IPS DF 4.7 (cell line): Measurements from ENCODE around the gene MAP4K4.
"Not testable (repeated sequence)": the region's sequence is repeated elsewhere in the genome, so short reads cannot be mapped to it uniquely, and the experiment has no call there.

Experiments
- DNase-seq: peaks from one replicate; pipeline ENCODE4 v3.0.0-alpha.2; 2013; ENCODE audit warnings: low spot score; ENCODE audit errors: extremely low read depth

Gene MAP4K4

GRCh38 chr2:101901241-101901640 lies 203.7 kb downstream of the MAP4K4 start:
- DNase-seq: no peak

GRCh38 chr2:101902169-101902568 lies 204.7 kb downstream of the MAP4K4 start:
- DNase-seq: no peak

GRCh38 chr2:101904916-101905315 lies 207.4 kb downstream of the MAP4K4 start:
- no peak for DNase-seq

GRCh38 chr2:101905746-101906336 lies 208.3 kb downstream of the MAP4K4 start:
- DNase-seq: no peak

GRCh38 chr2:101909760-101910159 lies 212.3 kb downstream of the MAP4K4 start:
- no peak for DNase-seq

- DNase-seq: no peak
Observed at GRCh38 chr2:101912545-101912944, 215.0 kb downstream of the MAP4K4 start.

GRCh38 chr2:101921319-101921952 lies 223.9 kb downstream of the MAP4K4 start:
- no peak for DNase-seq

GRCh38 chr2:101921953-101922325 lies 224.4 kb downstream of the MAP4K4 start:
- DNase-seq: no peak

GRCh38 chr2:101924311-101924710 lies 226.8 kb downstream of the MAP4K4 start:
- not testable (repeated sequence) for DNase-seq

GRCh38 chr2:101930019-101930418 lies 232.5 kb downstream of the MAP4K4 start:
- DNase-seq: no peak

- DNase-seq: no peak
Observed at GRCh38 chr2:101930847-101931246, 233.3 kb downstream of the MAP4K4 start.

- DNase-seq: no peak
Observed at GRCh38 chr2:101931402-101931801, 233.9 kb downstream of the MAP4K4 start.

- DNase-seq: peak; percentile 14
Observed at GRCh38 chr2:101935764-101936163, 238.3 kb downstream of the MAP4K4 start.

- no peak for DNase-seq
Observed at GRCh38 chr2:101942851-101943250, 245.3 kb downstream of the MAP4K4 start.
